Fibroblast of lung (primary cell): ENCODE data around the gene CSPG4. TPM values are rescaled to one million over a fixed set of nuclear protein-coding genes. Genes with fewer than 3 reads are reported as not detected.

Experiments used
- DNase-seq, 2 donors: peaks; one replicate each; pipeline versions ENCODE4 v3.0.0 to v3.0.0-alpha.2; 2010; ENCODE audit warnings: low read depth in 2 of 2
- H2AFZ ChIP-seq: 2 replicates; pipeline ENCODE4 v1.5.1; 2012; ENCODE audit warnings: low read length, control low read depth, inconsistent platforms
- H3K27ac ChIP-seq: 2 replicates; pipeline ENCODE4 v1.5.1; 2011; ENCODE audit warnings: low read length, control low read depth; ENCODE audit not compliant: insufficient read depth
- H3K27me3 ChIP-seq: 2 replicates; pipeline ENCODE4 v1.5.1; 2011; ENCODE audit warnings: mild to moderate bottlenecking, low read length; ENCODE audit not compliant: control insufficient read depth, insufficient read depth
- H3K36me3 ChIP-seq: 2 replicates; pipeline ENCODE4 v1.5.1; 2011; ENCODE audit warnings: low read length; ENCODE audit not compliant: control insufficient read depth, insufficient read depth
- H3K4me1 ChIP-seq: 2 replicates; pipeline ENCODE4 v1.5.1; 2011; ENCODE audit warnings: low read length; ENCODE audit not compliant: control insufficient read depth, insufficient read depth; ENCODE audit errors: extremely low read depth
- H3K4me2 ChIP-seq: 2 replicates; pipeline ENCODE4 v1.5.1; 2011; ENCODE audit warnings: low read length, control low read depth; ENCODE audit not compliant: insufficient read depth; ENCODE audit errors: extremely low read depth
- H3K4me3 ChIP-seq, 4 experiments: fragments of 200-600 bp in 1 of 4; sonication (generic) in 1 of 4; replicated peaks in 1 of 4; 2 replicates each; pipeline ENCODE4 v1.5.1; 2011 to 2016; ENCODE audit warnings: low read length in 4 of 4, low read depth in 3 of 4, mild to moderate bottlenecking in 3 of 4, control low read depth in 2 of 4, inconsistent platforms in 1 of 4, mixed read lengths in 1 of 4; ENCODE audit not compliant: insufficient read depth in 1 of 4; ENCODE audit errors: control extremely low read depth in 1 of 4
- H3K79me2 ChIP-seq: 2 replicates; pipeline ENCODE4 v1.5.1; 2012; ENCODE audit warnings: mild to moderate bottlenecking, low read length, inconsistent platforms; ENCODE audit not compliant: control insufficient read depth, insufficient read depth
- H3K9ac ChIP-seq: 2 replicates; pipeline ENCODE4 v1.5.1; 2011; ENCODE audit warnings: mild to moderate bottlenecking, low read length, control low read depth; ENCODE audit not compliant: insufficient read depth
- H3K9me3 ChIP-seq: 2 replicates; pipeline ENCODE4 v1.5.1; 2012; ENCODE audit warnings: low read depth, low read length; ENCODE audit not compliant: control insufficient read depth, insufficient read depth
- H4K20me1 ChIP-seq: 2 replicates; pipeline ENCODE4 v1.5.1; 2011; ENCODE audit warnings: low read length; ENCODE audit not compliant: control insufficient read depth, insufficient read depth; ENCODE audit errors: extremely low read depth
- EZH2 ChIP-seq: IDR thresholded peaks from 2 replicates; pipeline ENCODE4 v1.5.1; 2012; ENCODE audit warnings: low read length, control low read depth, mild to moderate bottlenecking; ENCODE audit errors: missing control alignments
- polyA plus RNA-seq, 2 donors: library from polyadenylated mRNA; depleted of rRNA in 1 of 2; stranded (reverse) in 1 of 2; unstranded in 1 of 2; fragments of >200 nt; gene quantifications; 2 replicates each; pipeline ENCODE4 v1.2.1, GENCODE V29; 2011 to 2012; ENCODE audit warnings: missing spikeins in 1 of 2
- total RNA-seq: library from RNA; depleted of rRNA; stranded (reverse); fragments of >200 nt; gene quantifications from 2 replicates; pipeline ENCODE4 v1.2.1, GENCODE V29; 2014
- TF ChIP-seq, protein P1 (sequence below), 2 donors: IDR thresholded peaks in 1 of 2; conservative IDR thresholded peaks in 1 of 2; 1 replicate in 1 of 2; 2 replicates in 1 of 2; pipeline ENCODE4 v1.5.1; 2011 to 2012; ENCODE audit warnings: low read length in 2 of 2, control low read depth in 1 of 2, inconsistent platforms in 1 of 2, low read depth in 1 of 2, mild to moderate bottlenecking in 1 of 2

CSPG4 gene
- total and polyA plus RNA-seq, 2 donors (not counting 1 experiment from before 2014, with no cell fraction given), result 23.1 to 109 TPM

GRCh38 chr15:75649045-75649761, 63.4 kb downstream of the CSPG4 start:
- peak overlapping the region; percentile 75 to 90 (median 82) for H3K4me3 ChIP-seq
- no peaks in the 10 kb centered on the region for H4K20me1 ChIP-seq
- no peaks in the 10 kb centered on the region for H3K27me3 ChIP-seq
- H3K9ac ChIP-seq, result peak overlapping the region; percentile 95
- no peak overlapping the region for H2AFZ ChIP-seq
- no peaks in the 10 kb centered on the region for H3K9me3 ChIP-seq
- H3K79me2 ChIP-seq, result peaks cover 69% of the 10 kb centered on the region
- peak overlapping the region; percentile 97 for H3K27ac ChIP-seq
- H3K4me2 ChIP-seq, result peak overlapping the region; percentile 89
- no peak for TF ChIP-seq EZH2
- TF ChIP-seq, protein P1, sequence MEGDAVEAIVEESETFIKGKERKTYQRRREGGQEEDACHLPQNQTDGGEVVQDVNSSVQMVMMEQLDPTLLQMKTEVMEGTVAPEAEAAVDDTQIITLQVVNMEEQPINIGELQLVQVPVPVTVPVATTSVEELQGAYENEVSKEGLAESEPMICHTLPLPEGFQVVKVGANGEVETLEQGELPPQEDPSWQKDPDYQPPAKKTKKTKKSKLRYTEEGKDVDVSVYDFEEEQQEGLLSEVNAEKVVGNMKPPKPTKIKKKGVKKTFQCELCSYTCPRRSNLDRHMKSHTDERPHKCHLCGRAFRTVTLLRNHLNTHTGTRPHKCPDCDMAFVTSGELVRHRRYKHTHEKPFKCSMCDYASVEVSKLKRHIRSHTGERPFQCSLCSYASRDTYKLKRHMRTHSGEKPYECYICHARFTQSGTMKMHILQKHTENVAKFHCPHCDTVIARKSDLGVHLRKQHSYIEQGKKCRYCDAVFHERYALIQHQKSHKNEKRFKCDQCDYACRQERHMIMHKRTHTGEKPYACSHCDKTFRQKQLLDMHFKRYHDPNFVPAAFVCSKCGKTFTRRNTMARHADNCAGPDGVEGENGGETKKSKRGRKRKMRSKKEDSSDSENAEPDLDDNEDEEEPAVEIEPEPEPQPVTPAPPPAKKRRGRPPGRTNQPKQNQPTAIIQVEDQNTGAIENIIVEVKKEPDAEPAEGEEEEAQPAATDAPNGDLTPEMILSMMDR (conservative IDR thresholded peaks at IDR 0.05 in 1 of 2, IDR thresholded peaks at IDR 0.05 in 1 of 2; ENCODE audit: low read depth in 1 of 2, low read length in 2 of 2), result no peak
- no peak for DNase-seq
- peaks cover 12% of the 10 kb centered on the region for H3K36me3 ChIP-seq
- H3K4me1 ChIP-seq, result peaks cover 40% of the 10 kb centered on the region

GRCh38 chr15:75648156-75649000, 64.3 kb downstream of the CSPG4 start:
- no peaks in the 10 kb centered on the region for H3K9me3 ChIP-seq
- TF ChIP-seq, protein P1 (conservative IDR thresholded peaks at IDR 0.05 in 1 of 2, IDR thresholded peaks at IDR 0.05 in 1 of 2; ENCODE audit: low read depth in 1 of 2, low read length in 2 of 2), result no peak
- TF ChIP-seq EZH2, result no peak
- peak overlapping the region; percentile 95 for H3K9ac ChIP-seq
- peak; percentile 44 to 53 for DNase-seq
- no peaks in the 10 kb centered on the region for H3K27me3 ChIP-seq
- H3K4me3 ChIP-seq, result peak overlapping the region; percentile 75 to 90 (median 82)
- H3K79me2 ChIP-seq, result peaks cover 63% of the 10 kb centered on the region
- peak overlapping the region; percentile 52 for H2AFZ ChIP-seq
- H3K4me1 ChIP-seq, result peaks cover 38% of the 10 kb centered on the region
- H3K4me2 ChIP-seq, result peak overlapping the region; percentile 89
- H4K20me1 ChIP-seq, result no peaks in the 10 kb centered on the region
- H3K27ac ChIP-seq, result peak overlapping the region; percentile 97
- H3K36me3 ChIP-seq, result peaks cover 11% of the 10 kb centered on the region
